GM12801 (cell line): Measurements from ENCODE around the gene LIMD2.

ENCODE experiments used
- CTCF ChIP-seq: IDR thresholded peaks from one replicate; pipeline ENCODE4 v1.5.1; 2011; ENCODE audit warnings: control low read depth; ENCODE audit not compliant: insufficient read length; ENCODE audit errors: extremely low read depth

LIMD2 gene

GRCh38 chr17:63675607-63676546 lies 24.0 kb downstream of the LIMD2 start:
- TF ChIP-seq CTCF, result no peak

GRCh38 chr17:63675231-63675606 lies 24.7 kb downstream of the LIMD2 start:
- no peak for TF ChIP-seq CTCF

- TF ChIP-seq CTCF, result no peak
Measured at GRCh38 chr17:63672856-63673255, 27.1 kb downstream of the LIMD2 start.

GRCh38 chr17:63665527-63666214 lies 34.3 kb downstream of the LIMD2 start:
- no peak for TF ChIP-seq CTCF

GRCh38 chr17:63659850-63660249 lies 40.1 kb downstream of the LIMD2 start:
- no peak for TF ChIP-seq CTCF

GRCh38 chr17:63658366-63658765 lies 41.6 kb downstream of the LIMD2 start:
- TF ChIP-seq CTCF, result no peak

GRCh38 chr17:63657786-63658185 lies 42.1 kb downstream of the LIMD2 start:
- no peak for TF ChIP-seq CTCF
